GM18873 (cell line): Measurements from ENCODE around the gene ULBP2.

Experiments
- ATAC-seq: cut with Tn5 transposase; IDR thresholded peaks from one replicate; pipeline ENCODE4 v1.9.1; 2021; ENCODE audit warnings: mild to moderate bottlenecking, moderate library complexity, moderate number of reproducible peaks; ENCODE audit not compliant: unreplicated experiment, low FRiP score

Gene ULBP2, protein sequence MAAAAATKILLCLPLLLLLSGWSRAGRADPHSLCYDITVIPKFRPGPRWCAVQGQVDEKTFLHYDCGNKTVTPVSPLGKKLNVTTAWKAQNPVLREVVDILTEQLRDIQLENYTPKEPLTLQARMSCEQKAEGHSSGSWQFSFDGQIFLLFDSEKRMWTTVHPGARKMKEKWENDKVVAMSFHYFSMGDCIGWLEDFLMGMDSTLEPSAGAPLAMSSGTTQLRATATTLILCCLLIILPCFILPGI

DNA sequence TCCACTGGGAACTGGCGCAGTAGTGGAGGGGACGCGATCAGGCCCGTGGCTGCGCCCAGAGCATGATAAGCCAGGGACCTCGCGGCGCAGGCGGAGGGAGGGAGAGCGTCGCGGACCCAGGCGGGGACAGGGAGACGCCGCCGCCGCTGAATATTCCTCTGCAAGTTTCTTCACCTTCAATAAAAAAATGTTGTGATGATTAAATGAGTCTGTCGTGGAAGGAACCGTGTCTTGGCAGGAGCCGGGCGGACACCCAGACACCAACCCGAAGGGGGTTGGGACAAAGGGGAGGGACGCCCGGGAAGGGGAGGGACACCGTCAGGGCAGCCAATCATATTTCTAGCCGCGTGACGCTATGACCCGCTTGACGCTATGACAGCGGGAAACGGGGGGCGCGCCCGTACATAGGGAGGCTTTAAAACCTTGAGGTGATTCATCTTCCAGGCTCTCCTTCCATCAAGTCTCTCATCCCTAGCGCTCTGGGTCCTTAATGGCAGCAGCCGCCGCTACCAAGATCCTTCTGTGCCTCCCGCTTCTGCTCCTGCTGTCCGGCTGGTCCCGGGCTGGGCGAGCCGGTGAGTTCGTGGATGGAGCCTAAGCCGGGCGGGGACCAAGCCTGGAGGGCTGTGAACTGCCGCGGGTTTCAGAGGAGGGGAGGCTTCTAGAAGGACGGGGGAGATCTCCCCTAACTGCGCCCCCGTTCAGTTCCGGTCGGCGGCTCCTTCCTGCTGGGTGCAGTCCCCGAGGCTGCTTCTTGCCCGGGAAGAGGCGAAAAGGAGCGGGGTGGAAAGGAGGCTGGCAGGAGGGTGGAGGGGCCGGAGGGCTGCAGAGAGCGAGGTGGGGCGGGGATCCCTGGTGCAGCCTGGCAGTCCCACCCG is at the start of gene ULBP2:
Gene ULBP2 (plus strand): TSS at position 432 of the 878 bp plus-strand sequence. CDS start 59 bp downstream, at position 491.
- ATAC-seq, result no peak

DNA sequence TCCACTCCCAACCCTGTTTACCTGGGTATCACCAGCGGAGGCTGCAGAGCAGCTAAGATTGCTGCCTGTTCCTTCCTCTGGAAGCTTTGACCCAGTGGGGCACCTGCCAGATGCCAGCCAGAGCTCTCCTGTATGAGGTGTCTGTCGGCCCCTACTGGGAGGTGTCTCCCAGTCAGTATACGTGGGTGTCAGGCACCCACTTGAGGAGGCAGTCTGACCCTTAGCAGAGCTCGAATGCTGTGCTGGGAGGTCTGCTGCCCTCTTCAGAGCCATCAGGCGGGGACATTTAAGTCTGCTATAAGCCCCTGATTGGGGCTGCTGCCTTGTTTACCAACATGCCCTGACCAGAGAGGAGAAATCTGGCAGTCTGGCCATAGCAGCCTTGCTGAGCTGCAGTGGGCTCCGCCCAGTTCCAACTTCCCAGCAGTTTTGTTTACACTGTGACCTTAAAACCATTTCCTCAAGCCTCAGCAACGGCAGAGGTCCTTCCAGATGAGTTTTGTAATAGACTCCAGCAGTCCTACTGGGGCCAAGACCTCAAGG is 46.7 kb upstream of the ULBP2 start:
- ATAC-seq, result no peak

DNA sequence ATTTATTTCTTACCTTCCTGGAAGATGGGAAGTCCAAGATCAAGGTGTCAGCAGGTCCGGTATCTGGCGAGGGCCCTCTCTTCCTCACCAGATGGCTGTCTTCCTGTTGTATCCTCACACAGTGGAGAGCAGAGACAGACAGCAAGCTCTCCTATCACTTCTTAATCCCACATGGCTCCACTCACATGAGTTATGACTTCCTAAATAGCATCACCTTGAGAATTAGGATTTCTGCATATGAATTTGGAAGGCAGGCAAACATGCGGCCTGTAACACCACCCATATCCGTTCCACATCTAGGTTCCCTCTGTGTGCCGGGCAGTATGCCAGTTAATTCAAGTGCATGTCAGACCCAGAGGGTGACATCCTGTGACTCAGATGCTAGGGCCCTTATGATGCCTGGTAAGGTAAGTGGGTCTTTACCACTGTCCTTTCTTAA is 46.0 kb upstream of the ULBP2 start:
- ATAC-seq, result no peak

DNA sequence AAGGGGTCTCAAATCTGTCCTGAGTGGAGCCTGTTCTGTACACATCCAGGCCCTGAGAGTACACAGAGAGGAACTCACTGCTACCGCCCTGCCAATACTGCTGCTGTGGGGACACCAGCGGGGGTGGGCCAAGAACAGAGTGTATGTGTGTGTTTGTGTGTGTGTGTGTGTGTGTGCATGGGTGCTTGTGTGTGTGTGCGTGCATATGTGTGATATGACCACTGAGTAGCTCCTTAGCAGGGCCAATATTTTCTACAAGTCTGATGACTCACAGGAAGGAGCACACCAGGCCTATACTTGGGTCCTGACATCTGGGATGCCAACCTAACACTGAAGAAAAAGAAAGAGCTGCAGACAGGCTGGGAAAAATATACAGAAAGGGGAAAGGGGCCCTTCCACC is 45.3 kb upstream of the ULBP2 start:
- no peak for ATAC-seq

DNA sequence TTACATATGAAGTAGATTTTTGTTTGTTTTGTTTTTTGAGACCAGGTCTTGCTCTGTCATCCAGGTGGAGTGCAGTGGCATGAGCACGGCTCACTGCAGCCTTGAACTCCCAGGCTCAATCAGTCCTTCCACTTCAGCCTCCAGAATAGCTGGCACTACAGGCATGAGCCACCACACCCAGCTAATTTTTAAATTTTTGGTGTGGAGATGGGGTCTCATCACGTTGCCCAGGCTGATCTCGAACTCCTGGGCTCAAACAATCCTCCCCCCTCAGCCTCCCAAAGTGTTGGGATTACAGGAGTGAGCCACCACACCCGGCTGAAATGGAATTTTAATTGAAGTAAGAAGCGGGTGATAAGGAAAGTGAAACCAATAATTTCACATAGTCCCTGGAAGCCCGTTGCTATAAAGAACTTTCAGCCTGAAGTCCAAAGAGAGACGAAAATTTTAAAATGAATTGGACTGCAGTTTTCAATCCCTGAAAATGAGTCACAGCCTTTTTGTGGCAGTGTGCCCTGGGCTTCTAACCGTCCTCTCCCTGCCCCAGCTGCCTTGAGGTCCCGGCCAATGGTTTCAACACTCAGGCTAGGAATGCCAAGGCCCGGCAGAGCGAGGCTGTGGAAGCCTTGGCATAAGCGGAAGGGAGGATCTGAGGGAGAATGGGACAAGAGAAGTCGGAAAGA is 44.7 kb upstream of the ULBP2 start:
- ATAC-seq, result no peak

DNA sequence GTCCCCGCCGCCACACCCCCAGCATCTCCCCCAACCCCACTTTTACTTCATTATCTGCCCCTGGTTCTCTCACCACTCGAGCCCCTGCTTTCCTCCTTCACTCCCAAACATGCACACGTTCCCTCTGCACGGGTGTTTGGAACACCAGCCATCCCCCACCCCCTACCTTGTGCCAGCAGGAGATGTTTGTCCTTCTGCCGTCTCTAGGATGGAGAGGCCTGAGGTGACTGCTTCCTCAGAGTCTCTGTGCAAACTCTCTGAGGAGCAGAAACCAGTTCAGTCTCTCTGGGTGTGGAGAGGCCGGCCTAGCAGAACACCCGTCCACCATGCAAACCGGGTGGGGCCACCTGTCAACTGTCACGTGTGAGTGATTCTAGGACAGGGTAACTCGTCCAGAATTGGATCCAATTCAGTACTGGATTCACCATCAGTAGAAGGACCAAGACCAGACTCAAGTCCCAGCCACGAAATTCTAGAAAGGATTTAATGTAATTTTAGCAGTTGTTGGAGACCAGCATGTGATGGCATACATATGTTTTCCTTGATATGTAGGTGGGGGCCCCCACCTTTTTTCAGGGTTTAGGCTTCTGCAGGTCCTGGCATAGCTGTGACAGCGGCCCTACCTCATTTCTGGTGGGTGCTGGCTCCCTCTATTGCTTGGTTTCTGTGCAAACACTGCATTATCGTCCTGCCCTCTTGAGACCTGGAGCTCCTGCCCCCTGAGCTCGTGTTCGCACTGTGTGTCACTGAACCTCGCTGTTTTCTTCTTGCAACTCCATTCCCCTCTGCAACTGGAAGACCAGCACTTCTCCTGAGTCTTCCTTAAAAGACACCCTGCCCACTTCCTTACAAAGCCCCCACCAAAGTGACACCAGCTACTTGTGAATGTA is 43.7 kb upstream of the ULBP2 start, which contains the start of gene RAET1E:
Gene RAET1E (minus strand): TSS at position 259 of the 890 bp plus-strand sequence. CDS start 7,212 bp downstream, outside the sequence.
- no peak for ATAC-seq

DNA sequence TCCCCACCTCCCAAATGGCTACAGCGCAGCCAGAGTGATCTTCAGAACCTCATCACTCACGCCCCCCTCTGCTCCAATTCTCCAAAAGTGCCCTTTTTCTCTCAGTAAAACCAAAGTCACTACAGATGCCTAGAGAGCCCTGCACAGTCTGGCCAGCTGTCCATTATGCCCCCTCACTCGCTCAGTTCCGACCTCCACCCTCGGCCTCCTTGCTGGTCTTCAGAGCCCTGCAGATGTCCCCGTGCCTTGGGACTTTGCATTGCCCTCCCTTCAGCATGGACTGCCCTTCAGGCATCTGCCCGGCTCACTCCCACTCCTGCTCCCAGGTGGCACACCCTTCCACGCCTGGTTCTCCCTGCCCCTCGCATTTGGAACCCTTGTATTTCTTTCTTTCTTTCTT is 42.8 kb upstream of the ULBP2 start:
- ATAC-seq, result no peak

DNA sequence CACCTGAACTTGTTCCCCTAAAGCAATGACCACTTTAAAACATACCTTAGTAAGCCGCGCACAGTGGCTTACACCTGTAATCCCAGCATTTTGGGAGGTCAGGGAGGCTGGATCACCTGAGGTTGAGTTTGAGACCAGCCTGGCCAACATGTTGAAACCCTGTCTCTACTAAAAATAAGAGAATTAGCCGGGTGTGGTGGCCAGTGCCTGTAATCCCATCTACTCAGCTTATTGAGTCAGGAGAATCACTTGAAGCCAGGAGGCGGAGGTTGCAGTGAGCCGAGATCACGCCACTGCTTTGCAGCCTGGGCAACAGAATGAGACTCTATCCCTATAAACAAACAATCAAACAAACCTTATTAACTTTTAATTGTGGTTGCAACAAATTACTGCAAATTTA is 42.3 kb upstream of the ULBP2 start:
- no peak for ATAC-seq

DNA sequence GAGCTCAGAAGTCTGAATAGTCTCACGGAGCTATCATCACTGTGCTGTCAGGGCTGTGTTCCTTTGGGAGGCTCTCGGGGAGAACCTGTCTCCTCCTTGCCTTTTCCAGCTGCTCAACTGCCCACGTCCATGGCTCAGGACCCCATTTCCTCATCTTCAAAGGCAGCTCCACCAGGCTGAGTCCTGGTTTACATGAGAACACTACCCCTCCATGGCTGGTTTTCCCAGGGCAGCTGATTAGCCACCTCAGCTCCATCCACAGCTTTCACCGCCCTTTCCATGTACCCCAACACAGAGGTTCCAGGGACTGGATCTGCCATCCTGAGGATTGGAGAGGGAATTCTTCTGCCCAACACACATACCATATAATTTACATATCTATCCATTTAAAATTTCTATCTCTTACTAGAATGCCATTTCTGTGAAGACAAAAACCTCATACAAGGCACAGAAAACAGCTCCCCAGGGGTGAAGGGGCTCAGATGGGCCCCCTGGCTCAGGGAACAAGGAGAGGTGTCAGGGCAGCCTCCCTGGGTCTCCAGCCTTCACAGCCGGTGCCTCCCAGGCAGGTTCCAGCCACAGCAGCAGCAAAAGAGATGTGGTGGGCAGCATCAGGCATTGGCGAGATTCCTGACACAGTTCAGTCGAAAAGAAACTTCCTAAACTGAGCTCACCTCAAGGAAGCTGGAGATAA is 41.7 kb upstream of the ULBP2 start:
- ATAC-seq, result no peak

DNA sequence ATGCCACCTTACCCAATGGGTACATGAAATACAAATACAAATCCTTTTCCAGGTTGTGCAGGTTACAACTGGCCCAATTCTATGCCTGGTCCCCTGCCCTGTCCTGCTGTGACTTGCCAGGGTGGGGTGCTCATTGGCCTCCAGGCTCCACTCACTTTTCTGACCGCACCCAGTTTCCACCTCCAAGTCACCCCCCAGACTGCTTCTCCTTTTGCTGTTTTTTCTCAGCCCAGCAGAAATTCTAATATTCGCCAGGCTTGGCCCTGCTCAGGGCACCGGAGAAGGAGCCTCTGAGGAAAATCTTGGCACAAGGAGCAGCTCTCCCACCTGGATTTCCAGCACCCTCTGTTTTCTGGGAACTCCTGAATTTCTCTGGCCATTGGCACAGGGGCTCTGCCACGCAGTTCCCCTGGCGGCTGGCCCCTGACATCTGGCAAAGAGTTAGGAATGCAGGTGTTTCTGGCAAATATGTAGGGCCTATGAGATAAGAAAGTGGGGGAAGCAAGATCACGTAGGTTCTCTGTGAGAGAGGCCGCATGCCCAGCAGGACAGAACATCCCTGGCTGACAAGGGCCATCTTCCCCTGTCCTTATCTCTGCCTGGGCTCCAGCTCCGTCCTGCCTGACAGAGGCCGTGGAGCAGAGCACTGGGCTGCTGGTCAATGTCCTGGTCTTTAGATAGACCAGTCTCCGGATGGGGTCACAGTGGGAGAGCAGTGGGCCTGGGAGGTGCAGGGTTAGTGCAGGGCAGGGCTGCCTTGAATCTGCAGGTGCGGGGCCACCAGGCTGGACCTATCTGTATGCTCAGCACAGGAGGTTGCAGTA is 41.0 kb upstream of the ULBP2 start:
- no peak for ATAC-seq

DNA sequence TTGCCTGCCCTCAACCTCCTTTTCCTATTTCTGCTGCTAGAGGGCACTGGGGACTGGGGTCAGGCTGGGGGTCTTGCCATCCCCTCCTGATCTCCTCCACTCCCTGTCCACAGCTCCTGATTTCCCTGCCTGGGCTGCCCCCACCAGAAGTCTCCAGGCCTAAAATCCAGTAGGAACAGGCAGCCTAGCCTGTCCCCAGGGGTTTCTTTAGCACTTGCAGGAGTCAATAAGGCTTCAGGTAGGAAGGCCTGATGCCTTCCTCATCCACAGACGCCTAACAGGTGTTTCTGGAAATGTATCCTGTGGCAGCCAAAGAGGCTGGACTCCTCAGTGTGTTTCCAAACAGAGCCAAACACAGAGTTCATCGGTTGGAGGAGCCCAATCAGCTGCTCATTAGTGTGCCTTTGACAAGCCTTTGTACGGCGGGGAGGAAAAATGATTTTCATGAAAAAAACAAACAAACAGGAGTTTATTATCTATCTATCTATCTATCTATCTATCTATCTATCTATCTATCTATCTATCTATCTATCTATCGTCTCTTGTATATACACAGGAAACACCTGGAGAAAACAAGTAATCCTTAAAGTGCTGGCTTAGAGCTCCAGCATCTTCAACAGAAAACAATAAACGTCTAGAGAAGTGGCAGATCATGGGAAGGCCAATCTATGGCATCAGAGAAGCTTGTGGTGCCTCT is 40.2 kb upstream of the ULBP2 start:
- no peak for ATAC-seq

DNA sequence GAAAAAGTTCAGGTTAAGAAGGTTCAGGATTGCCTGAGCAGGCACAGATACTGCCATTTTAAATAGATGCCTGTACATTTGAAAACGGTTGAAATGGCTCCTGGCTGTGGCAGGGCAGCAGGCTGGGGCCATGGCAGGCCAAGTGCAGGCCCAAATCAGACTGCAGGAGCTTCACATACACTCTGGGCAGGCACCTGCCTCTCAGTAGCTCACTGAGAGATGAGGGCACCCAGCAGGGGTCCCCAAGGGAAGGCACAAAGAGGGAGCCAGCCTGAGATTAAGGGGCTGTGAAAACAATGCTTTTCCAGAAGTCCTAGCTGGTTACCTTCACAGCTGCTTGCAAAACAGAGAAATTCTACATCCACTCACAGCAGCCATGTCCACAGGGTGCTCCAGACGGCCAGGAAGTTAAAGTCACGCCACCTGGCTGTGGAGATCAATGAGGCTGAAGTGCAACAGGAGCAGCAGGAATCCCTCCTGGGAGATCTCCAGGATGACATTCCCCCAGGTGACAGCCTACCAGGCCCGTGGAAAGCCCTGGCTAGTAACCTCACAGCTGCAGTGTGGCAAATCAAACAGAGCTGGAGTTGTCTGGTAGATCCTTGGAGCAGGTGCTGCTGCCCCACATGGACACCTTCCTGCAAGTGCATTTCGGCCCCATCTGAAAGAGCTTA is 37.7 kb upstream of the ULBP2 start:
- ATAC-seq, result no peak

DNA sequence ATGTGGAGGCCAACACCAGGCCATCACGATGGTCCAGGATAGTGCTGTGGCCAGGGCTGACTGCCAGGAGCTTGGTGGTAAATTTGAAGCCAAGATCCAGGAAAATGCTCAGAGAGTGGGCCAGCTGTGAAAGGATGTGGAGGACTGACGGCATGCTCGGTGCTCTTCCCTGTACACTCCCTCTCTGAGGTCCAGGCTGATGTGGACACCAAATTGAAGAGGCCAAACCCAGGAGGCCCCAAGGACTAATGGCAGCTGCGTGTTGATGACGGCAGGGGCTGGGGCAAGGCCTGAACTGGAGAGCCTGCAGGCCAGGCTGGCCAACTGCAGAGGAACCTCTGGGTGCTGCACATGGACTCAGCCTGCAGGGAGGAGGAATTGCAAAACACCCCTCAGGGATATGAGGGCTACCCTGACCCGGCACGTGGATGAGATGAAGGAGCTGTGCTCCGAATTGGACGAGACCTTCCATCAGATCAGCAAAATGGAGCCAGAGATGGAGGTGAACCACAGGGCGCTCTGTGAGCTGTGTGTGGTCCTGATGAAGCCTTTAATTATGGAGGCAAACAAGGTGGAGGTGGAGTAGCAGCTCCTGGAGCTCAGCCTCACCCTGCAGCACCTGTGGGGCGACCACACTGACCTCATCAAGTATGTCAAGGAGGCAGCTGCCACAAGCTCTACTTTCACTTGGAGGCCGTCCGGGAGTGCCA is 37.0 kb upstream of the ULBP2 start:
- no peak for ATAC-seq

DNA sequence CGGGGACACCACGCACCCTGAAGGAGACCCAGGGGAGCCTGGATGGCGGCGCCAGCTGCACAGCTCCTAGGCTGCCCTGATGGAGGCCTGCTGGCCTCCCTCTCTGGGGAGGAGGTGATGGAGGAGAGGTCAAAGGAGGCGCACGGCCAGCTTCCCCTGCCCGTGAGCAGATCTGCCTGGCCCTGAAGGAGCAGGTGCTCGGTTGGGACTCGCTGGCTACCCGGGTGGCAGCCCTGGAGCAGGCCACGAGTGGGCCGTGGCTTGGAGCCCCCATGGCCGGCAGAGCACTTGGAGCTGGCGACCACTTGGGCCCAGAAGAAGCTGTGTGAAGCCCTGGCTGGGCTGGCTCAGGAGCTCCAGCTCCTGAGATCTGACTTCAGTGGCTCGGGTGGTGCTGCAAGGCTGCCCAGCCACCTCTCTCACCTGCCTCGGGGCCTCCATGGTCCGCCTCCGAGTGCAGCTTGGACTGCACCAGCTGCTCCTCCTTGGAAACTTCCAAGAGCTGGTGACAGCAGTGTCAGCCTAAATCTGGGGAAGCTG is 36.4 kb upstream of the ULBP2 start:
- ATAC-seq, result no peak

DNA sequence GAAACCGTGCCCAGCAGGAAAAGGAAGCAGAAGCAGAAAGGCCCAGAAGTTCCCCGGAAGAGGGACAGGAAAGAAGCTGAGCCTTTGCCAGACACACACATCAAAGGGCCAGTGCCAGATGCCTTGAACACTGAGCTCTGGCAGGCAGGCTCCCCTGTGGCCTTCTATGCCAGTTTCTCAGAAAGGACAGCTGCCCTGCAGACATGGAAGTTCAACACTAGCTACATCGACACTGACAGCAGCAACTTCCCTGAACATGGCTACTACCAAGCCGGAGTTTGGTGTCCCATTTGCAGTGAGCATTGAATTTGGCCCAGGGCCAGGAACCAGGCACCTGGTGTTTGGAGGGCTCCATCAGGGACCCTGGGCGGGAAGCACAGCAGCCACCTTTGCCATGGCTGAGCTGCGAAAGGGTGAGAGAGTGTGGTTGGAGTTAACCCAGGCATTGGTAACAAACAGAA is 35.9 kb upstream of the ULBP2 start:
- no peak for ATAC-seq

DNA sequence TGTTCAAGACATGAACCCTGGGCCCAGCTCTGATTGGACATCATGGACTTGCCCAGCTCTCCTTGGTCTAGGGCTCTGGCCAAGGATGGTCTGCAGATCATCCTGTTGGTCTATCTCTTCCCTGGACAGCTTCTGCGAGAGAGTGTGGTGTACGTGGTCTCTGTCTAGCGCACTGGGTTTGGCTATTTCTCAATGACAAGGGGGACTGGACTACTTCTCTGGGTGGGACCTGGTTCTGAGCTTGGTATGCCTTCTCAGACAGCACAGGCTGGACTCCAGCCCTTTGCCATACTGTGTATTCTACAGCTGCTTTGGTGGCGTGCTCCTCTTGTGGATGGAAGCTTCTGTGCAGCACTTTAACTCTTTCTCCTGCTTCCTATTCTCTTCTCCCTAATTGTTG is 35.4 kb upstream of the ULBP2 start:
- ATAC-seq, result no peak
